ENCODE data around the gene IGFLR1.

Gene IGFLR1

DNA sequence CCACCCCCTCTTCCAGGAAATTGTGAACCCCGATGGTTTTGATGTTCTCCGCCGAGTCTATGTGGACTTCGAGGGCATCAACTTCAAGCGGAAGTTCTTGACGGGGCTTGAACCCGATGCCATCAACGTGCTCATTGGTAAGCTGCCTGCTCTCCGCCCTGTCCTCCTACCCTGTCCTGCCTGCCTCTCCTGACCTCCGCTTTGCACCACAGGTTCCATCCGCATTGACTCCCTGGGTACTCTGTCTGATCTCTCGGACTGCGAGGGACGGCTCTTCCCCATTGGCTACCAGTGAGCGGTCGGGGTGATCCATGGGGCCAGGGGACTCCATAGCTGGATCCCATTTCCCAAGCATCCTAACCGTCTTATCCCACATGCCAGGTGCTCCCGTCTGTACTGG is 11.9 kb downstream of the IGFLR1 start:
- no peak for ATAC-seq
- TF ChIP-seq, protein P1, sequence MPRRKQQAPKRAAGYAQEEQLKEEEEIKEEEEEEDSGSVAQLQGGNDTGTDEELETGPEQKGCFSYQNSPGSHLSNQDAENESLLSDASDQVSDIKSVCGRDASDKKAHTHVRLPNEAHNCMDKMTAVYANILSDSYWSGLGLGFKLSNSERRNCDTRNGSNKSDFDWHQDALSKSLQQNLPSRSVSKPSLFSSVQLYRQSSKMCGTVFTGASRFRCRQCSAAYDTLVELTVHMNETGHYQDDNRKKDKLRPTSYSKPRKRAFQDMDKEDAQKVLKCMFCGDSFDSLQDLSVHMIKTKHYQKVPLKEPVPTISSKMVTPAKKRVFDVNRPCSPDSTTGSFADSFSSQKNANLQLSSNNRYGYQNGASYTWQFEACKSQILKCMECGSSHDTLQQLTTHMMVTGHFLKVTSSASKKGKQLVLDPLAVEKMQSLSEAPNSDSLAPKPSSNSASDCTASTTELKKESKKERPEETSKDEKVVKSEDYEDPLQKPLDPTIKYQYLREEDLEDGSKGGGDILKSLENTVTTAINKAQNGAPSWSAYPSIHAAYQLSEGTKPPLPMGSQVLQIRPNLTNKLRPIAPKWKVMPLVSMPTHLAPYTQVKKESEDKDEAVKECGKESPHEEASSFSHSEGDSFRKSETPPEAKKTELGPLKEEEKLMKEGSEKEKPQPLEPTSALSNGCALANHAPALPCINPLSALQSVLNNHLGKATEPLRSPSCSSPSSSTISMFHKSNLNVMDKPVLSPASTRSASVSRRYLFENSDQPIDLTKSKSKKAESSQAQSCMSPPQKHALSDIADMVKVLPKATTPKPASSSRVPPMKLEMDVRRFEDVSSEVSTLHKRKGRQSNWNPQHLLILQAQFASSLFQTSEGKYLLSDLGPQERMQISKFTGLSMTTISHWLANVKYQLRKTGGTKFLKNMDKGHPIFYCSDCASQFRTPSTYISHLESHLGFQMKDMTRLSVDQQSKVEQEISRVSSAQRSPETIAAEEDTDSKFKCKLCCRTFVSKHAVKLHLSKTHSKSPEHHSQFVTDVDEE (CRISPR knock-in tag; IDR thresholded peaks at IDR 0.05): no peak
- TF ChIP-seq, protein P2, sequence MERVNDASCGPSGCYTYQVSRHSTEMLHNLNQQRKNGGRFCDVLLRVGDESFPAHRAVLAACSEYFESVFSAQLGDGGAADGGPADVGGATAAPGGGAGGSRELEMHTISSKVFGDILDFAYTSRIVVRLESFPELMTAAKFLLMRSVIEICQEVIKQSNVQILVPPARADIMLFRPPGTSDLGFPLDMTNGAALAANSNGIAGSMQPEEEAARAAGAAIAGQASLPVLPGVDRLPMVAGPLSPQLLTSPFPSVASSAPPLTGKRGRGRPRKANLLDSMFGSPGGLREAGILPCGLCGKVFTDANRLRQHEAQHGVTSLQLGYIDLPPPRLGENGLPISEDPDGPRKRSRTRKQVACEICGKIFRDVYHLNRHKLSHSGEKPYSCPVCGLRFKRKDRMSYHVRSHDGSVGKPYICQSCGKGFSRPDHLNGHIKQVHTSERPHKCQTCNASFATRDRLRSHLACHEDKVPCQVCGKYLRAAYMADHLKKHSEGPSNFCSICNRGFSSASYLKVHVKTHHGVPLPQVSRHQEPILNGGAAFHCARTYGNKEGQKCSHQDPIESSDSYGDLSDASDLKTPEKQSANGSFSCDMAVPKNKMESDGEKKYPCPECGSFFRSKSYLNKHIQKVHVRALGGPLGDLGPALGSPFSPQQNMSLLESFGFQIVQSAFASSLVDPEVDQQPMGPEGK (CRISPR knock-in tag; IDR thresholded peaks at IDR 0.05; ENCODE audit: borderline replicate concordance): no peak
- TF ChIP-seq, protein P3, sequence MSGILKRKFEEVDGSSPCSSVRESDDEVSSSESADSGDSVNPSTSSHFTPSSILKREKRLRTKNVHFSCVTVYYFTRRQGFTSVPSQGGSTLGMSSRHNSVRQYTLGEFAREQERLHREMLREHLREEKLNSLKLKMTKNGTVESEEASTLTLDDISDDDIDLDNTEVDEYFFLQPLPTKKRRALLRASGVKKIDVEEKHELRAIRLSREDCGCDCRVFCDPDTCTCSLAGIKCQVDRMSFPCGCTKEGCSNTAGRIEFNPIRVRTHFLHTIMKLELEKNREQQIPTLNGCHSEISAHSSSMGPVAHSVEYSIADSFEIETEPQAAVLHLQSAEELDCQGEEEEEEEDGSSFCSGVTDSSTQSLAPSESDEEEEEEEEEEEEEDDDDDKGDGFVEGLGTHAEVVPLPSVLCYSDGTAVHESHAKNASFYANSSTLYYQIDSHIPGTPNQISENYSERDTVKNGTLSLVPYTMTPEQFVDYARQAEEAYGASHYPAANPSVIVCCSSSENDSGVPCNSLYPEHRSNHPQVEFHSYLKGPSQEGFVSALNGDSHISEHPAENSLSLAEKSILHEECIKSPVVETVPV (CRISPR knock-in tag; IDR thresholded peaks at IDR 0.05): no peak
- TF ChIP-seq PPARA (CRISPR knock-in tag; IDR thresholded peaks at IDR 0.05; ENCODE audit: borderline replicate concordance) (no peak), ZNF8 (CRISPR knock-in tag; IDR thresholded peaks at IDR 0.05) (no peak), TOX (CRISPR knock-in tag; IDR thresholded peaks at IDR 0.05; ENCODE audit: borderline replicate concordance) (no peak), OSR1 (CRISPR knock-in tag; IDR thresholded peaks at IDR 0.05) (no peak), RARB (CRISPR knock-in tag; IDR thresholded peaks at IDR 0.05) (no peak)
- TF ChIP-seq, protein P4, sequence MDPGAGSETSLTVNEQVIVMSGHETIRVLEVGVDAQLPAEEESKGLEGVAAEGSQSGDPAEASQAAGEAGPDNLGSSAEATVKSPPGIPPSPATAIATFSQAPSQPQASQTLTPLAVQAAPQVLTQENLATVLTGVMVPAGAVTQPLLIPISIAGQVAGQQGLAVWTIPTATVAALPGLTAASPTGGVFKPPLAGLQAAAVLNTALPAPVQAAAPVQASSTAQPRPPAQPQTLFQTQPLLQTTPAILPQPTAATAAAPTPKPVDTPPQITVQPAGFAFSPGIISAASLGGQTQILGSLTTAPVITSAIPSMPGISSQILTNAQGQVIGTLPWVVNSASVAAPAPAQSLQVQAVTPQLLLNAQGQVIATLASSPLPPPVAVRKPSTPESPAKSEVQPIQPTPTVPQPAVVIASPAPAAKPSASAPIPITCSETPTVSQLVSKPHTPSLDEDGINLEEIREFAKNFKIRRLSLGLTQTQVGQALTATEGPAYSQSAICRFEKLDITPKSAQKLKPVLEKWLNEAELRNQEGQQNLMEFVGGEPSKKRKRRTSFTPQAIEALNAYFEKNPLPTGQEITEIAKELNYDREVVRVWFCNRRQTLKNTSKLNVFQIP (CRISPR knock-in tag; IDR thresholded peaks at IDR 0.05; ENCODE audit: borderline replicate concordance, low read depth): no peak

DNA sequence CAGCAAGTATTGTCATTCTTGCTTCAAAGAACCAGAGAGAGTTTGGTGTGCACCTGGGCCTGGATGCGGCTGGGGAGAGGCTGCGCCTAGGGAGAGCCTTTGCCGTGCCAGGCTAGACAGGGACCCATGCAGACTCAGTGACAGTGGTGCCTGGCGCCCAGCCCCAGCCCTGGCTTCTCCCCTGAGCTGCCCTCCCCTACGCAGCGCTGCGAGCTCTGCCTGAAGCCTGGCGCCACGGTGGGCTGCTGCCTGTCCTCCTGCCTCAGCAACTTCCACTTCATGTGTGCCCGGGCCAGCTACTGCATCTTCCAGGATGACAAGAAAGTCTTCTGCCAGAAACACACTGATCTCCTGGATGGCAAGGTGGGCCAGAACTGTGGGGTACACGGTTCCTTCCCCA is 12.5 kb downstream of the IGFLR1 start:
- ATAC-seq: no peak
- TF ChIP-seq TCF4 (CRISPR knock-in tag; IDR thresholded peaks at IDR 0.05; ENCODE audit: borderline replicate concordance): no peak
- no peak for TF ChIP-seq ZFP3 (CRISPR knock-in tag; IDR thresholded peaks at IDR 0.05)
- TF ChIP-seq, protein P1 (CRISPR knock-in tag; IDR thresholded peaks at IDR 0.05): no peak
- TF ChIP-seq ISL1 (CRISPR knock-in tag; IDR thresholded peaks at IDR 0.05): no peak
- no peak for TF ChIP-seq GLIS3 (CRISPR knock-in tag; IDR thresholded peaks at IDR 0.05)
- no peak for TF ChIP-seq OSR1 (CRISPR knock-in tag; IDR thresholded peaks at IDR 0.05)
- TF ChIP-seq ARNTL (CRISPR knock-in tag; IDR thresholded peaks at IDR 0.05; ENCODE audit: borderline replicate concordance, low read depth): no peak
- no peak for TF ChIP-seq ESRRG (CRISPR knock-in tag; IDR thresholded peaks at IDR 0.05)
- no peak for TF ChIP-seq PPARA (CRISPR knock-in tag; IDR thresholded peaks at IDR 0.05; ENCODE audit: borderline replicate concordance)
- no peak for TF ChIP-seq ZC3H10 (CRISPR knock-in tag; IDR thresholded peaks at IDR 0.05)
- TF ChIP-seq, protein P2 (CRISPR knock-in tag; IDR thresholded peaks at IDR 0.05; ENCODE audit: borderline replicate concordance): no peak
- TF ChIP-seq, protein P4 (CRISPR knock-in tag; IDR thresholded peaks at IDR 0.05; ENCODE audit: borderline replicate concordance, low read depth): no peak
- TF ChIP-seq ZNF565 (CRISPR knock-in tag; conservative IDR thresholded peaks at IDR 0.05; ENCODE audit: low read depth): no peak
- TF ChIP-seq ZFP30 (CRISPR knock-in tag; IDR thresholded peaks at IDR 0.05): no peak
- no peak for TF ChIP-seq BACH2 (CRISPR knock-in tag; IDR thresholded peaks at IDR 0.05; ENCODE audit: borderline replicate concordance)

Data from SK-N-SH treated with all-trans-retinoic acid at 6 μM for 48 hours (cell line).